Stimulated activated CD4-positive, alpha-beta T cell treated with anti-CD3 and anti-CD28 coated beads, TNF-alpha, amount 100 ng/mL, for 1 hour (primary cell): ENCODE measurements around the gene ARHGEF33.
"Not testable (repeated sequence)": the region's sequence is repeated elsewhere in the genome, so short reads cannot be mapped to it uniquely, and the experiment has no call there.

Experiments used
- DNase-seq, 3 donors: peaks; one replicate each; pipeline ENCODE4 v3.0.0-alpha.2; 2020; ENCODE audit warnings: low read depth in 3 of 3, low spot score in 1 of 3

Gene ARHGEF33

GRCh38 chr2:38909872-38910271, 20.2 kb downstream of the ARHGEF33 start:
- no peak for DNase-seq

DNA sequence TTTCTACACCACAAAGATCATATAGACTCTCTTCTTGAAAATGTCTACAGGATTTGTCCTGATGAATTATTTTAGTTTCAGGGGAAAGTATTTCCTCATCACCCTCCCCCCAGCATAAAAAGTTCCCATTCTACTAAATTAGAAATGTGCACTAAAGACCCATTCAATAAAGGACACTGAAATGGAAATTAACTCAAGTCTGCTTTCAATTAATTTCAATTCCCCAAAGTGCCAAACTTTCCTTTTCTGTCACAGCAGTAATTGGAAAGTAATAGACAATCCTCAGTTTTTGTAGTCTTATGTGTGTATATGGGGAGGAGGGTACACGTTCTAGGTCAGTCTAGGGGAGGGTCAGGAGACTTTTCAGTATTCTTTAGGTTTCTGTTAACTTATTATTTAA, 21.5 kb downstream of the ARHGEF33 start:
- DNase-seq = no peak

- DNase-seq = no peak
Measured at GRCh38 chr2:38912619-38913018, 22.9 kb downstream of the ARHGEF33 start.

- DNase-seq = no peak
Measured at GRCh38 chr2:38922389-38922788, 32.7 kb downstream of the ARHGEF33 start.

GRCh38 chr2:38922902-38923301, 33.2 kb downstream of the ARHGEF33 start:
- no peak for DNase-seq

- no peak for DNase-seq
Measured at GRCh38 chr2:38925982-38926381, 36.3 kb downstream of the ARHGEF33 start.

- no peak for DNase-seq
Measured at GRCh38 chr2:38930600-38930999, 40.9 kb downstream of the ARHGEF33 start.

GRCh38 chr2:38932586-38932985, 42.9 kb downstream of the ARHGEF33 start:
- no peak for DNase-seq

- DNase-seq = no peak
Measured at GRCh38 chr2:38933653-38934052, 44.0 kb downstream of the ARHGEF33 start.

DNA sequence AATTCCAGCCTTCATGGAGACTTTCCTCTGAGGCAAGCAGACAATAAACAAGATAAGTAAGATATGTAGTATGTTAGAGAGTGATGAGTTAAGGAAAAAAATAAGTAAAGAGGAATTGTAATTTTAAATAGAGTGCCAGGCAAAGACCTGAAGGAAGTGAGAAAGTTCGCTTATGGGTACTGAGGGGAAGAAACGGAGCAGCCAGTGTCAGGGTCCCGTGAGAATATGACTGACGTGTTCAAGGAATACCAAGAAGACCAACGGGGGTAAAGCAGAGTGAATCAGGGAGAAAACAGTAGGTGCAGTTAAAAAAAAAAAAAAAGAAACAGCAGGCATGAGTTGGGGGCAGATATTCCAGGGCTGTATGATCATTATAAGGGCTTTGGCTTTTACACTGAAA, 45.1 kb downstream of the ARHGEF33 start:
- DNase-seq = no peak

DNA sequence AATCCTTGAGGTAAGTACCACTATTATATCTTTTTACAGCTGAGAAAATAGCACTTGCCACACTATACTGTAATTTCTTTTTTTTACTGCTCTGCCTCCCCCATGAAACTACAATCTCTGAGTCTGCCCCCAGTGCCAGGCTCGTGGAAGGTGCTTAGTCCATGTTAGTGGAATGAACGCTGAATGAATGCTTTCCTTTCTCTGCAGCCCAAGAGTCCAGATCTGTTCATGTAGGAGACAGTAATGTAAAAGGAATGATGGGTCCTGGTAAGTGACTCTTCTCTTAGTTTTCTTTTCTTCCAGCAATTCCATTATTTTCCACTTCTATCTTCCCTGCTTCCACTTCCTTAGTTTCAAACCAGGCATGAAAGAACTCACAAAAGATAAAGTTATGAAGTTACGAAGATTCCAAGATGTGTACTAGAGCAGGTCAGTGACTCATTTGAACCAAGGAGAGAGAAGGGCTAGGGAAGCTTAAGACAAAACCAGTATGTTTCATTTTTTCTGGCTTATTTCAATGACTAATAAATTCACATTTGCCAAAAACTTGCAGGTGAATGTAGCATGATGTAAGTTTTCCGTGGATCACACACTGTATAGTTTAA, 46.0 kb downstream of the ARHGEF33 start:
- DNase-seq = no peak

DNA sequence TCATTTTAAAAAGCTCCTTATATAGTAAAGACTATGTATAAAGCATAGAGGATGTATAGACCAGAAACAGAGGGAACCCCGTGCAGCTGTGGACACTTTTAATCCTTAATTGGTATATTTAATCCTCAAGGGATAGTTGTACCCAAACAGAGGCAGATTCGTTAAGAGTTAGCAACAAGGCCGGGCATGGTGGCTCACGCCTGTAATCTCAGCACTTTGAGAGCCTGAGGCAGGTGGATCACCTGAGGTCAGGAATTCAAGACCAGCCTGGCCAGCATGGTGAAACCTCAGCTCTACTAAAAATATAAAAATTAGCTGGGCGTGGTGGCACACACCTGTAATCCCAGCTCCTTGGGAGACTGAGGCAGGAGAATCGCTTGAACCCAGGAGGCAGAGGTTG, 46.8 kb downstream of the ARHGEF33 start:
- DNase-seq = not testable (repeated sequence)

- DNase-seq = no peak
Measured at GRCh38 chr2:38937548-38937947, 47.9 kb downstream of the ARHGEF33 start.

DNA sequence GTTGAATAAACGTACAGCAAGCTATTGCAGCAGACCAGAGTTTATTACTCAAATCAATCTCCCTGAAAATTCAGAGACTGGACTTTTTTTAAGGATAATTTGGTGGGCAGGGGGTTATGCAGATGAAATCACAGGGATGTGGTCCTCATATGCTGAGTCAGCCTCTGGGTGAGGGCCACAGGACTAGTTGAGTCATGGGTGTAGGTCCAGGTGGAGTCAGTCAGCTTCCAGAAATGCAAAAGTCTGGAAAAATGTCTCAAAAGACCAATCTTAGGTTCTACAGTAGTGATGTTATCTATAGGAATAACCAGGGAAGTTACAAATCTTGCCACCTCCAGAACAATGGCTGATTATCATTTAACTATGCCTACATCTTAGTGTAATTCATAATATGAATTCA, 51.1 kb downstream of the ARHGEF33 start:
- no peak for DNase-seq

GRCh38 chr2:38943784-38944183, 54.1 kb downstream of the ARHGEF33 start:
- DNase-seq = no peak

DNA sequence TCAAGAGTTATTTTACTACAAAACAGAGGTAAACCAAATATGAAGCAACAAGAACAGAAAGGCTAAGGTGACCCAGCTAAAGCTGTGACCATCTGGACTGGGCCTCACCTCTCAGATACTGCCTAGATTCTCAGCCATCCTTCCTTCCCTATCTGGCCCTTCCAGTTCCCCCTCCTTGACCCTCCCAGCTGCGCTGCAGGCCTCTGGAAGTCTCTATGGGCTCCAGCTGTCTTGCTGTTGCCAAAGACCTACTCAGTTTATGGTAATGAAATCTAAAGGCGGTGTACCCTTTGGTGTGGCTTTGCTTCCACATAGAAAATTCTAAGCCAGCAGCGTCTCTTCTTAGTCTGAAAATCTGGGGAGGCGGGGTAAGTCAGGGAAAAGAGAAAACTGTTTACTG, 55.7 kb downstream of the ARHGEF33 start:
- DNase-seq = no peak

GRCh38 chr2:38945911-38946310, 56.2 kb downstream of the ARHGEF33 start:
- DNase-seq = no peak

GRCh38 chr2:38947241-38948239, 57.9 kb downstream of the ARHGEF33 start:
- peak in 2 of 3 donors; percentile 29 to 35 for DNase-seq

- no peak for DNase-seq
Measured at GRCh38 chr2:38948387-38948882, 58.8 kb downstream of the ARHGEF33 start.

DNA sequence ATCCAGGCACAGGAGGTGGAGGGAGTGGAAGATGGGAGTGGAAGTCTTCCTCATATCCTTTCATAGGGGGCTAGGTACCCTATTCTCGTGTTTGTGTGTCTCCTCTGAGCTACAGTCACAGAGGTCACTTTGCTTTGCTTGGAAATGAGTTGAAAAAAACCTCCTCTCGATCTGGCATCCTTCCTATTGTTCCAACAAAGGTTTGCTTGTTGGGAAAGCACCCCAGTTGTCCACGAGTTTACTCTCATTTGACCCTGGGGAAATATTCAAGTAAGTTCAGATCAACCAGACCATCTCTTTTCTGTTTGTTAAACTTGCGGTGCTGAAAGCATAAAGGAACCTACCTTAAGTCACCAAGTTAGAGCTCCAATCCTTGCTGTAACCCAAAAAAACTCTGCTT, 59.3 kb downstream of the ARHGEF33 start:
- no peak for DNase-seq

GRCh38 chr2:38951766-38952165, 62.1 kb downstream of the ARHGEF33 start:
- DNase-seq = no peak

DNA sequence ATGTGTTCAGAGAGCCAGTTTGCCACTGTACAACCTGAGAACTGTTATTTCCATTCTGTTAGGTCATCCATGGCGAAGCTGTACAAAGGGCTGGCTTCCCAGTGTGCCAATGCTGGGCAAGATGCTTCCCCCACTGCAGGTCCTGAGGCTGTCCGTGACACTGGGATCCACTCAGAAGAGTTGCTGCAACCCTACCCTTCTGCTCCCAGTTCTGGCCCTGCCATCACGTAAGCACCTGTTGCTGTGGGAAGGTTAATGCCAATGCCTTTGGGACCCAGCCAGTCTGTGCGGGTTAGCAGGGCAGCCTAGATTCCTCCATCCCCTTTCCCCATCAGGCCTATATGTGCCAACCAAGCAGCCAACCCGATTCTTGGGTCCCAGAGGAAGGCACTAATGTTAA, 68.3 kb downstream of the ARHGEF33 start:
- DNase-seq = no peak
